ENCODE results near the gene PXN. TPM values are rescaled to one million over a fixed set of nuclear protein-coding genes. Genes with fewer than 3 reads are reported as not detected.

Gene PXN
- total and polyA plus RNA-seq, 7 donors: 64.7 to 166 (median 96.2) TPM

GRCh38 chr12:120292661-120293531 lies 27.4 kb upstream of the PXN start, which contains the start of gene RNU4-1:
Gene RNU4-1 (minus strand): TSS chr12:120293237.
- ATAC-seq (peak; percentile 46 to 72 (median 59)), DNase-seq (peak; percentile 51 to 63)
- Histone ChIP-seq H3K4me3 (peak within 1 kb of the TSS; percentile 67), H3K27ac (peak within 1 kb of the TSS; percentile 97), H3K4me1 (peaks cover 7% of the 10 kb centered on the region), H3K36me3 (ENCODE audit: insufficient read depth in 1 of 2, low read depth in 1 of 2) (no peaks in the 10 kb centered on the region), H3K9me3 (no peaks in the 10 kb centered on the region), H3K27me3 (ENCODE audit: insufficient read depth in 3 of 3, low read length in 2 of 3) (no peaks in the 10 kb centered on the region)
- intact Hi-C loops (cut with DNase I): loop anchor here in 1 of 2 donors (2.0 kb wide), 1 partner anchor 62 kb away; no protein-coding TSS in a partner anchor
- TF ChIP-seq CTCF (IDR thresholded peaks at IDR 0.05): no peak
- WGBS, 3 donors: 0 to 1% (median 0%) methylated on average over 29 of the region's 29 CpGs

- peak overlapping the region; percentile 67 for H3K4me3 ChIP-seq
- no peaks in the 10 kb centered on the region for H3K27me3 ChIP-seq (ENCODE audit: insufficient read depth in 3 of 3, low read length in 2 of 3)
- WGBS, 3 donors: 0 to 1% (median 0%) methylated on average over 17 of the region's 17 CpGs
- peaks cover 7% of the 10 kb centered on the region for H3K4me1 ChIP-seq
- intact Hi-C loops (cut with DNase I): loop anchor here in 1 of 2 donors (2.0 kb wide), 1 partner anchor 62 kb away; no protein-coding TSS in a partner anchor
- no peak for DNase-seq
- no peaks in the 10 kb centered on the region for H3K36me3 ChIP-seq (ENCODE audit: insufficient read depth in 1 of 2, low read depth in 1 of 2)
- TF ChIP-seq CTCF (IDR thresholded peaks at IDR 0.05): no peak
- ATAC-seq: peak in 3 of 4 donors; percentile 9 to 25 (median 18)
- no peaks in the 10 kb centered on the region for H3K9me3 ChIP-seq
- peak overlapping the region; percentile 97 for H3K27ac ChIP-seq
Observed at GRCh38 chr12:120292411-120292660, 26.8 kb upstream of the PXN start.

- WGBS, 3 donors: 16 to 19% (median 18%) methylated on average over 22 of the region's 22 CpGs
- intact Hi-C loops (cut with DNase I): no loop called here
- Histone ChIP-seq H3K36me3 (ENCODE audit: insufficient read depth in 1 of 2, low read depth in 1 of 2) (no peaks in the 10 kb centered on the region), H3K27me3 (ENCODE audit: insufficient read depth in 3 of 3, low read length in 2 of 3) (no peaks in the 10 kb centered on the region), H3K27ac (peak overlapping the region; percentile 97), H3K9me3 (no peaks in the 10 kb centered on the region), H3K4me3 (peak overlapping the region; percentile 67), H3K4me1 (peaks cover 7% of the 10 kb centered on the region)
- no peak for TF ChIP-seq CTCF (IDR thresholded peaks at IDR 0.05)
- ATAC-seq: peak; percentile 5 to 9 (median 6)
- DNase-seq: peak in 1 of 2 donors; percentile 51
Observed at GRCh38 chr12:120290609-120291305, 25.2 kb upstream of the PXN start.

- no peaks in the 10 kb centered on the region for H3K27me3 ChIP-seq (ENCODE audit: insufficient read depth in 3 of 3, low read length in 2 of 3)
- no peak for TF ChIP-seq CTCF (IDR thresholded peaks at IDR 0.05)
- no peak overlapping the region for H3K4me3 ChIP-seq
- no peaks in the 10 kb centered on the region for H3K36me3 ChIP-seq (ENCODE audit: insufficient read depth in 1 of 2, low read depth in 1 of 2)
- peaks cover 3% of the 10 kb centered on the region for H3K4me1 ChIP-seq
- WGBS, 3 donors: 78 to 85% (median 79%) methylated on average over 12 of the region's 12 CpGs
- H3K27ac ChIP-seq: no peak overlapping the region
- intact Hi-C loops (cut with DNase I): no loop called here
- DNase-seq (peak in 1 of 2 donors; percentile 23), ATAC-seq (no peak)
- no peaks in the 10 kb centered on the region for H3K9me3 ChIP-seq
Observed at GRCh38 chr12:120287491-120287890, 22.0 kb upstream of the PXN start.

Measured in psoas muscle (tissue), 8 donors.